B cell (primary cell): ENCODE measurements around the gene KAZN. TPM values are rescaled to one million over a fixed set of nuclear protein-coding genes. Genes with fewer than 3 reads are reported as not detected.

ENCODE experiments used
- ATAC-seq: fragments of 200-7000 bp; cut with Tn5 transposase; one replicate; pipeline ENCODE4 v1.10.0; 2021; ENCODE audit warnings: low read depth, mild to moderate bottlenecking, moderate number of reproducible peaks, moderate library complexity
- CTCF ChIA-PET: fragments of 350-600 bp; sonication (Branson Sonifier 250); formaldehyde crosslinking; loops from one replicate; lab custom pipeline; 2021; ENCODE audit warnings: antibody characterized with exemption, inconsistent platforms; lab: Charles Lee
- POLR2A ChIA-PET: fragments of 350-600 bp; sonication (Branson Sonifier 250); formaldehyde crosslinking; loops from one replicate; lab custom pipeline; 2021; ENCODE audit warnings: antibody characterized with exemption; lab: Charles Lee
- DNase-seq: peaks from one replicate; pipeline ENCODE4 v3.0.0; 2013
- H2AFZ ChIP-seq: 2 replicates; pipeline ENCODE4 v1.6.1; 2012; ENCODE audit warnings: mild to moderate bottlenecking, low read depth, low read length; ENCODE audit not compliant: insufficient read depth, poor library complexity, severe bottlenecking
- H3K27ac ChIP-seq, 2 donors: 1 replicate in 1 of 2; 2 replicates in 1 of 2; pipeline ENCODE4 v1.5.1; 2012 to 2013; ENCODE audit warnings: low read length in 2 of 2, mild to moderate bottlenecking in 2 of 2, moderate library complexity in 1 of 2
- H3K27me3 ChIP-seq, 4 experiments: fragments of 200-600 bp in 1 of 4; sonication (generic) in 1 of 4; replicated peaks in 1 of 4; 1 replicate in 2 of 4; 2 replicates in 2 of 4; pipeline versions ENCODE4 v1.6.1 to v1.7.0; 2013 to 2016; ENCODE audit warnings: low read length in 3 of 4, mild to moderate bottlenecking in 2 of 4, mixed read lengths in 1 of 4, moderate library complexity in 1 of 4; ENCODE audit not compliant: insufficient read depth in 4 of 4, control insufficient read depth in 3 of 4; ENCODE audit errors: control extremely low read depth in 1 of 4
- H3K36me3 ChIP-seq, 2 experiments: replicated peaks in 1 of 2; 1 replicate in 1 of 2; 2 replicates in 1 of 2; pipeline versions ENCODE4 v1.6.1 to v1.7.1; 2013; ENCODE audit warnings: low read length in 1 of 2; ENCODE audit not compliant: insufficient read depth in 2 of 2, control insufficient read depth in 1 of 2; ENCODE audit errors: control extremely low read depth in 1 of 2, extremely low read depth in 1 of 2
- H3K4me1 ChIP-seq, 2 donors: fragments of 200-600 bp in 1 of 2; sonication (generic) in 1 of 2; 1 replicate in 1 of 2; 2 replicates in 1 of 2; pipeline versions ENCODE4 v1.5.1 to v1.6.1; 2013 to 2017; ENCODE audit warnings: low read length in 2 of 2; ENCODE audit not compliant: control insufficient read depth in 2 of 2, insufficient read depth in 2 of 2
- H3K4me2 ChIP-seq: replicated peaks from 2 replicates; pipeline ENCODE3; 2012; ENCODE audit warnings: mild to moderate bottlenecking, low read depth, low read length; ENCODE audit not compliant: poor library complexity, severe bottlenecking
- H3K4me3 ChIP-seq, 5 experiments: fragments of 200-600 bp in 1 of 5; sonication (generic) in 1 of 5; 1 replicate in 3 of 5; 2 replicates in 2 of 5; pipeline versions ENCODE4 v1.5.1 to v1.7.0; 2011 to 2016; ENCODE audit warnings: low read length in 4 of 5, mild to moderate bottlenecking in 4 of 5, low read depth in 2 of 5, control low read depth in 1 of 5, moderate library complexity in 1 of 5; ENCODE audit not compliant: insufficient read depth in 1 of 5; ENCODE audit errors: control extremely low read depth in 1 of 5, extremely low read depth in 1 of 5
- H3K79me2 ChIP-seq: fragments of 200-600 bp; sonication (generic); one replicate; pipeline ENCODE4 v1.6.0; 2016; ENCODE audit warnings: low read length; ENCODE audit not compliant: control insufficient read depth, insufficient read depth
- H3K9ac ChIP-seq: fragments of 200-600 bp; sonication (generic); 2 replicates; pipeline ENCODE4 v1.6.1; 2017; ENCODE audit warnings: mild to moderate bottlenecking, low read length, moderate library complexity
- H3K9me3 ChIP-seq, 3 donors: one replicate each; pipeline versions ENCODE4 v1.6.1 to v1.7.1; 2013; ENCODE audit warnings: low read length in 2 of 3; ENCODE audit not compliant: control insufficient read depth in 2 of 3, insufficient read depth in 1 of 3; ENCODE audit errors: control extremely low read depth in 1 of 3
- H4K20me1 ChIP-seq: 2 replicates; pipeline ENCODE4 v1.6.0; 2012; ENCODE audit warnings: mild to moderate bottlenecking, low read length; ENCODE audit not compliant: insufficient read depth, control insufficient read depth, poor library complexity, severe bottlenecking
- H3K27ac Mint-ChIP-seq: one replicate; pipeline ENCODE4 v1.8.0; 2021; ENCODE audit warnings: mixed read lengths
- H3K27me3 Mint-ChIP-seq: one replicate; pipeline ENCODE4 v1.8.0; 2021; ENCODE audit warnings: mixed read lengths
- H3K4me1 Mint-ChIP-seq: one replicate; pipeline ENCODE4 v1.8.0; 2021; ENCODE audit warnings: mixed read lengths
- H3K4me3 Mint-ChIP-seq: one replicate; pipeline ENCODE4 v1.8.0; 2021; ENCODE audit warnings: mixed read lengths
- H3K9me3 Mint-ChIP-seq: one replicate; pipeline ENCODE4 v1.8.0; 2022; ENCODE audit warnings: mixed read lengths; ENCODE audit not compliant: insufficient read depth
- CTCF ChIP-seq: fragments of 200-600 bp; IDR thresholded peaks from one replicate; pipeline ENCODE4 v1.8.0; 2022; ENCODE audit warnings: antibody characterized with exemption, mild to moderate bottlenecking
- EZH2 ChIP-seq: IDR thresholded peaks from 2 replicates; pipeline ENCODE4 v1.6.1; 2012; ENCODE audit warnings: borderline replicate concordance, low read depth, mild to moderate bottlenecking, moderate library complexity, low read length; ENCODE audit not compliant: insufficient read depth, poor library complexity, severe bottlenecking
- WGBS: methylation state at CpG from one replicate; pipeline ENCODE4 v1.1.5; 2013; ENCODE audit warnings: missing lambda C conversion rate; ENCODE audit not compliant: insufficient coverage; 5-methylcytosine and 5-hydroxymethylcytosine counted together
- intact Hi-C: fragments of 100-400 bp; cut with micrococcal nuclease; formaldehyde crosslinking; loops from one replicate; pipeline ENCODE4 v1.10.0; 2022
- polyA plus RNA-seq: library from polyadenylated mRNA; depleted of rRNA; stranded (reverse); fragments of >200 nt; gene quantifications from 2 replicates; pipeline ENCODE4 v1.2.3, GENCODE V29; 2012
- total RNA-seq, 2 donors: library from RNA; stranded (reverse); fragments of 120-200 nt in 1 of 2; gene quantifications; 1 replicate in 1 of 2; 2 replicates in 1 of 2; pipeline versions ENCODE4 v1.2.3 to v1.2.4, GENCODE V29; 2013 to 2022

The KAZN gene
- total and polyA plus RNA-seq, 2 donors (not counting 1 experiment from before 2014, with no cell fraction given): 0.13 to 0.39 TPM

- no peak for DNase-seq
- H3K9ac ChIP-seq: no peak overlapping the region
- H2AFZ ChIP-seq: no peak overlapping the region
- no peaks in the 10 kb centered on the region for H3K4me1 ChIP-seq
- Mint-ChIP-seq H3K27ac (no peak overlapping the region), H3K9me3 (no peaks in the 10 kb centered on the region), H3K4me3 (no peak overlapping the region), H3K4me1 (no peaks in the 10 kb centered on the region), H3K27me3 (peaks cover 8% of the 10 kb centered on the region)
- H3K27me3 ChIP-seq: peaks cover 0 to 11% (median 2%) of the 10 kb centered on the region in 4 experiments
- no peaks in the 10 kb centered on the region for H3K79me2 ChIP-seq
- ATAC-seq: no peak
- no peaks in the 10 kb centered on the region for H4K20me1 ChIP-seq
- POLR2A ChIA-PET: no interaction called here
- H3K36me3 ChIP-seq: no peaks in the 10 kb centered on the region
- no peak overlapping the region for H3K4me3 ChIP-seq
- H3K9me3 ChIP-seq: peaks cover 0 to 5% (median 0%) of the 10 kb centered on the region in 3 donors
- H3K4me2 ChIP-seq: no peak overlapping the region
- intact Hi-C loops: no loop called here
- CTCF ChIA-PET: no interaction called here
- no peak overlapping the region for H3K27ac ChIP-seq
- no peak for TF ChIP-seq CTCF
- no peak for TF ChIP-seq EZH2
- WGBS: 96% methylated on average over 4 of the region's 9 CpGs
These were observed 525.4 kb downstream of the KAZN start for GRCh38 chr1:15123925-15124324.

DNA sequence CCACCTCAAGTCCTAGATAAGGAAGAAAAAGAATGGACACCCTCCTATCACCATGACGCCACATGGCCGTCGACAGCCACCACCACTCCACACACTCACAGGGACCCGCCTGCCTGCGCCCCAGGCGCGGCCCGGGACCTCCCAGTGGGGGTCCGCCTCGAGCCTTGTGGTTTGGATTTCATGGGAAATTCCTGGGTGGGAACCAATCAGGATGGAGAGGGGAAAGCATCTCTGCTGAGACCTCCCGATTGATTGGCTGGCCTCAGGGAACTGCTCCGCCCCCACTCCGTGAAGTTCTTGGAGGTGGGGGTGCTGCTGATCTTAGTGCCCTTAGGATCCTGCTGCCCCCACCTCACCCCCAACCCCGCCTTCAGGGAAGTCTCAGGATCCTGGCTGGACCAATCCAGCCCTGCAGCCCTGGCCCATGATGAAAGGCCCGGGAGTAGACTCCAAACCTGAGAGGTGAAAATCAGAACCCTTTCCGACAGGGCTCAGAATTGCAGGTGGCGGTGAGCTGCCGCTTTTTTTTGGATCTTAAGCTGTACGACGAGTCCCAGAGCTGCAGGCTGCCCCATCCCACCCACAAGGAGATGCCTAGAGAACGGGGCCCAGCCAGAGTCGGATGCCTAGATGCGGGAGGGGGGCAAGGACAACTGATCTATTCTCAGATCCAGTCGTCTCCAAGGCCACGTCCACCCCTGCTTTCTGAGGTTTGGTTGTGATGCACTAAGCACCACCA lies 526.0 kb downstream of the KAZN start:
- no peak overlapping the region for H3K4me3 Mint-ChIP-seq
- H3K36me3 ChIP-seq: no peaks in the 10 kb centered on the region
- peaks cover 0 to 5% (median 0%) of the 10 kb centered on the region in 3 donors for H3K9me3 ChIP-seq
- H3K27me3 Mint-ChIP-seq: peaks cover 5% of the 10 kb centered on the region
- H3K4me1 ChIP-seq: no peaks in the 10 kb centered on the region
- H3K9ac ChIP-seq: no peak overlapping the region
- intact Hi-C loops: no loop called here
- H3K27ac Mint-ChIP-seq: no peak overlapping the region
- H3K4me2 ChIP-seq: no peak overlapping the region
- TF ChIP-seq CTCF: no peak
- TF ChIP-seq EZH2: no peak
- ChIA-PET POLR2A (no interaction called here), CTCF (no interaction called here)
- no peaks in the 10 kb centered on the region for H4K20me1 ChIP-seq
- WGBS: 89% methylated on average over 18 of the region's 25 CpGs
- peaks cover 0 to 15% (median 2%) of the 10 kb centered on the region in 4 experiments for H3K27me3 ChIP-seq
- H3K4me1 Mint-ChIP-seq: no peaks in the 10 kb centered on the region
- DNase-seq: no peak
- H3K79me2 ChIP-seq: no peaks in the 10 kb centered on the region
- no peak overlapping the region for H2AFZ ChIP-seq
- no peaks in the 10 kb centered on the region for H3K9me3 Mint-ChIP-seq
- H3K27ac ChIP-seq: no peak overlapping the region
- no peak overlapping the region for H3K4me3 ChIP-seq
- ATAC-seq: no peak
